ENCODE results near the gene C5. TPM values are rescaled to one million over a fixed set of nuclear protein-coding genes. Genes with fewer than 3 reads are reported as not detected.
"Not testable (repeated sequence)": the region's sequence is repeated elsewhere in the genome, so short reads cannot be mapped to it uniquely, and the experiment has no call there.

The C5 gene
- total RNA-seq, 3 donors from 2014 or later, result 0.58 to 3.8 (median 1.3) TPM

- H3K4me1 ChIP-seq (ENCODE audit: low read depth), result no peaks in the 10 kb centered on the region
- intact Hi-C loops (cut with DNase I, micrococcal nuclease), result no loop called here
- no peak for TF ChIP-seq CTCF (IDR thresholded peaks at IDR 0.05)
- H3K4me3 ChIP-seq, result no peak overlapping the region
- H3K36me3 ChIP-seq (ENCODE audit: low read depth), result no peaks in the 10 kb centered on the region
- ATAC-seq (no peak), DNase-seq (no peak)
- no peaks in the 10 kb centered on the region for H3K9me3 ChIP-seq
Observed at GRCh38 chr9:121038804-121039203, 11.3 kb downstream of the C5 start.

DNA sequence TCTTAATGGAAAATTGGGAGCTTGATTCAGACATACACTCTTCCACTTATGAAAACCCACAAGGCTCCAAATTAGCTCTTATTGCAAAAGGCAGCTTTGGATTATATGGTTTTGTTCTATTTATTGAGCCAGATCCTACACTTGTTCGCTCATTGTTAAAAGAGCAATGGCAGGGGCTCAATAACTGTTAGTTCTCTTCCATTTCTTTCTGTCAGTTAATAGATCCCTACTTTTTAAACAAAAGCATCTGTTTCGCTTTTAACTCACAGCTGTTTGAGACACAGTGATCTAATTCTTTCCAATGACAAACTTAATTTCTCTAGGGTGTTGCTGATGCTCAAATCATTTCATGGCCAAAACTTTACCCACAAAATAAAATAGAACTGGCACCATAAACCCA, 11.7 kb downstream of the C5 start:
- intact Hi-C loops (cut with DNase I, micrococcal nuclease), result no loop called here
- ATAC-seq (no peak), DNase-seq (no peak)
- TF ChIP-seq CTCF (IDR thresholded peaks at IDR 0.05), result no peak
- no peak overlapping the region for H3K4me3 ChIP-seq
- no peaks in the 10 kb centered on the region for H3K9me3 ChIP-seq
- H3K4me1 ChIP-seq (ENCODE audit: low read depth), result no peaks in the 10 kb centered on the region
- no peaks in the 10 kb centered on the region for H3K36me3 ChIP-seq (ENCODE audit: low read depth)

DNA sequence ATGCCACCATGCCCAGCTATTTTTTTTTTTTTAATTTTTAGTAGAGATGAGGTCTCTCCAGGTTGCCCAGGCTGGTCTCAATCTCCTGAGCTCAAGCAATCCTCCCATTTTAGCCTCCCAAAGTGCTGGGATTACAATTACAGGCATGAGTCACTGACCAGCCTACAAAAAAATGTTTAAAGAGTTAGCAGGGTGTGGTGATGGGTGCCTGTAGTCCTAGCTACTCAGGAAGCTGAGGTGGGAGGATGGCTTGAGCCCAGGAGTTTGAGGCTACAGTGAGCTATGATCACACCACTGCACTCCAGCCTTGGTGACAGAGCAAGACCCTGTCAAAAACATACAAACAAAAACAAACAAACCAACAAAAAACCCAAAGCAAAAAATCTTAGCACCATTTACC, 14.4 kb downstream of the C5 start:
- H3K4me1 ChIP-seq (ENCODE audit: low read depth); intact Hi-C loops (cut with DNase I, micrococcal nuclease); H3K36me3 ChIP-seq (ENCODE audit: low read depth); H3K4me3 ChIP-seq; ATAC-seq; H3K9me3 ChIP-seq; DNase-seq: not testable (repeated sequence)

- Histone ChIP-seq H3K4me3 (no peak overlapping the region), H3K9me3 (no peaks in the 10 kb centered on the region), H3K36me3 (ENCODE audit: low read depth) (no peaks in the 10 kb centered on the region), H3K4me1 (ENCODE audit: low read depth) (no peaks in the 10 kb centered on the region)
- ATAC-seq (no peak), DNase-seq (no peak)
- no peak for TF ChIP-seq CTCF (IDR thresholded peaks at IDR 0.05)
- intact Hi-C loops (cut with DNase I, micrococcal nuclease), result no loop called here
Observed at GRCh38 chr9:121034529-121034928, 15.5 kb downstream of the C5 start.

GRCh38 chr9:121029469-121029868, 20.6 kb downstream of the C5 start:
- no peak for TF ChIP-seq CTCF (IDR thresholded peaks at IDR 0.05)
- Histone ChIP-seq H3K4me1 (ENCODE audit: low read depth) (no peaks in the 10 kb centered on the region), H3K36me3 (ENCODE audit: low read depth) (no peaks in the 10 kb centered on the region), H3K4me3 (no peak overlapping the region), H3K9me3 (no peaks in the 10 kb centered on the region)
- DNase-seq (no peak), ATAC-seq (no peak)
- intact Hi-C loops (cut with DNase I, micrococcal nuclease), result no loop called here

- H3K9me3 ChIP-seq; ATAC-seq; H3K4me3 ChIP-seq; H3K4me1 ChIP-seq (ENCODE audit: low read depth); DNase-seq; intact Hi-C loops (cut with DNase I, micrococcal nuclease); H3K36me3 ChIP-seq (ENCODE audit: low read depth): not testable (repeated sequence)
Observed at GRCh38 chr9:121028285-121028684, 21.8 kb downstream of the C5 start.

- no peak for ATAC-seq
Observed at GRCh38 chr9:121026768-121027167, 23.3 kb downstream of the C5 start.

More at GRCh38 chr9:121026768-121027167, 23.3 kb downstream of the C5 start:
- no peak for DNase-seq
- intact Hi-C loops (cut with DNase I, micrococcal nuclease), result no loop called here
- H3K4me3 ChIP-seq, result no peak overlapping the region
- TF ChIP-seq CTCF (IDR thresholded peaks at IDR 0.05), result no peak
- no peaks in the 10 kb centered on the region for H3K9me3 ChIP-seq
- no peaks in the 10 kb centered on the region for H3K4me1 ChIP-seq (ENCODE audit: low read depth)
- no peaks in the 10 kb centered on the region for H3K36me3 ChIP-seq (ENCODE audit: low read depth)

Measured in mucosa of descending colon (tissue), 3 donors.